Endothelial cell (in vitro differentiated cells): ENCODE measurements around the gene OSBP2. TPM values are rescaled to one million over a fixed set of nuclear protein-coding genes. Genes with fewer than 3 reads are reported as not detected.

ENCODE experiments used
- DNase-seq: peaks from one replicate; pipeline ENCODE4 v3.0.0; 2021; ENCODE audit warnings: low spot score
- H3K27ac Mint-ChIP-seq: one replicate; pipeline ENCODE4 v1.8.0; 2021; ENCODE audit warnings: mixed read lengths, inconsistent platforms; ENCODE audit not compliant: unreplicated experiment
- H3K27me3 Mint-ChIP-seq: one replicate; pipeline ENCODE4 v1.8.0; 2021; ENCODE audit warnings: mild to moderate bottlenecking, moderate library complexity, mixed read lengths, inconsistent platforms; ENCODE audit not compliant: unreplicated experiment
- H3K36me3 Mint-ChIP-seq: one replicate; pipeline ENCODE4 v1.8.0; 2021; ENCODE audit warnings: mild to moderate bottlenecking, low read depth, mixed read lengths, inconsistent platforms; ENCODE audit not compliant: unreplicated experiment
- H3K4me1 Mint-ChIP-seq: one replicate; pipeline ENCODE4 v1.8.0; 2021; ENCODE audit warnings: mild to moderate bottlenecking, mixed read lengths, inconsistent platforms; ENCODE audit not compliant: unreplicated experiment
- H3K4me3 Mint-ChIP-seq: one replicate; pipeline ENCODE4 v1.8.0; 2021; ENCODE audit warnings: mild to moderate bottlenecking, mixed read lengths, inconsistent platforms; ENCODE audit not compliant: unreplicated experiment
- H3K9me3 Mint-ChIP-seq: one replicate; pipeline ENCODE4 v1.8.0; 2021; ENCODE audit warnings: mixed read lengths, inconsistent platforms; ENCODE audit not compliant: unreplicated experiment
- total RNA-seq: library from RNA; stranded (reverse); fragmentation: NEBNext Ultra II Directional; extraction: Animal tissue kit (Norgen Biotek cat#: 25700); gene quantifications from one replicate; pipeline ENCODE4 v1.2.1, GENCODE V29; 2021; ENCODE audit not compliant: unreplicated experiment
- TF ChIP-seq, protein P1 (sequence below): fragments of 200-600 bp; sonication (generic); IDR thresholded peaks from one replicate; pipeline ENCODE4 v1.5.0; 2021; ENCODE audit warnings: antibody characterized with exemption; ENCODE audit not compliant: unreplicated experiment

OSBP2 gene
- total RNA-seq, 1 donor from 2014 or later, result 3.0 TPM

- TF ChIP-seq, protein P1, sequence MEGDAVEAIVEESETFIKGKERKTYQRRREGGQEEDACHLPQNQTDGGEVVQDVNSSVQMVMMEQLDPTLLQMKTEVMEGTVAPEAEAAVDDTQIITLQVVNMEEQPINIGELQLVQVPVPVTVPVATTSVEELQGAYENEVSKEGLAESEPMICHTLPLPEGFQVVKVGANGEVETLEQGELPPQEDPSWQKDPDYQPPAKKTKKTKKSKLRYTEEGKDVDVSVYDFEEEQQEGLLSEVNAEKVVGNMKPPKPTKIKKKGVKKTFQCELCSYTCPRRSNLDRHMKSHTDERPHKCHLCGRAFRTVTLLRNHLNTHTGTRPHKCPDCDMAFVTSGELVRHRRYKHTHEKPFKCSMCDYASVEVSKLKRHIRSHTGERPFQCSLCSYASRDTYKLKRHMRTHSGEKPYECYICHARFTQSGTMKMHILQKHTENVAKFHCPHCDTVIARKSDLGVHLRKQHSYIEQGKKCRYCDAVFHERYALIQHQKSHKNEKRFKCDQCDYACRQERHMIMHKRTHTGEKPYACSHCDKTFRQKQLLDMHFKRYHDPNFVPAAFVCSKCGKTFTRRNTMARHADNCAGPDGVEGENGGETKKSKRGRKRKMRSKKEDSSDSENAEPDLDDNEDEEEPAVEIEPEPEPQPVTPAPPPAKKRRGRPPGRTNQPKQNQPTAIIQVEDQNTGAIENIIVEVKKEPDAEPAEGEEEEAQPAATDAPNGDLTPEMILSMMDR, result no peak
- H3K27me3 Mint-ChIP-seq, result no peaks in the 10 kb centered on the region
- no peak overlapping the region for H3K27ac Mint-ChIP-seq
These were observed 212.3 kb downstream of the OSBP2 start for GRCh38 chr22:30906946-30907345.

DNA sequence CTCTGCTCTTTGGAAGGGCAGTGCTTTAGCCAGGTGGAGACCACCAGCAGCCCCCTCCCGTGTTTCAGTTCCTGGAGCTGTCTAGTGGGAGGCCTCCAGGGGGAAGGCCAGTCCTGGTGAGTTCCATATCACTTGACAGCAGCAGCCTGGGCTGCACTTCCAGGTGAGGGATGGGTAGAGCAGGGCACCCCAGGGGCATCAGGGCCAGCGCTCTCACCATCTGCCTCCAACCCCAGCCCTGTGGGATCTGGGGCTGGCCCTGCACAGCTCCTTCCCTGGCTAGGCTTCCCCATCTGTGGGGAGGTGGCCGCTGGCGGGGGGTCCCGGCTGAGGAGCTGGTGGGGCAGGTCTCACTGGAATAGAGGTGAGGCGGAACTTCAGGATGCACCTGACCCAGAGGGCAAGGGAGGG lies 213.4 kb downstream of the OSBP2 start:
- H3K9me3 Mint-ChIP-seq, result no peaks in the 10 kb centered on the region
- TF ChIP-seq, protein P1, result no peak
- H3K4me1 Mint-ChIP-seq, result no peaks in the 10 kb centered on the region
- H3K4me3 Mint-ChIP-seq, result no peak overlapping the region
- peaks cover 8% of the 10 kb centered on the region for H3K36me3 Mint-ChIP-seq
- DNase-seq, result no peak
- no peaks in the 10 kb centered on the region for H3K27me3 Mint-ChIP-seq
- no peak overlapping the region for H3K27ac Mint-ChIP-seq

More at GRCh38 chr22:30906946-30907345, 212.3 kb downstream of the OSBP2 start:
- no peaks in the 10 kb centered on the region for H3K4me1 Mint-ChIP-seq
- H3K36me3 Mint-ChIP-seq, result peaks cover 14% of the 10 kb centered on the region
- no peaks in the 10 kb centered on the region for H3K9me3 Mint-ChIP-seq
- no peak for DNase-seq
- H3K4me3 Mint-ChIP-seq, result no peak overlapping the region

- Mint-ChIP-seq H3K36me3 (peaks cover 4% of the 10 kb centered on the region), H3K9me3 (no peaks in the 10 kb centered on the region), H3K27ac (no peak overlapping the region), H3K4me1 (no peaks in the 10 kb centered on the region), H3K27me3 (no peaks in the 10 kb centered on the region), H3K4me3 (no peak overlapping the region)
- TF ChIP-seq, protein P1, result no peak
- DNase-seq, result no peak
These were observed 214.6 kb downstream of the OSBP2 start for GRCh38 chr22:30909306-30909705.

DNA sequence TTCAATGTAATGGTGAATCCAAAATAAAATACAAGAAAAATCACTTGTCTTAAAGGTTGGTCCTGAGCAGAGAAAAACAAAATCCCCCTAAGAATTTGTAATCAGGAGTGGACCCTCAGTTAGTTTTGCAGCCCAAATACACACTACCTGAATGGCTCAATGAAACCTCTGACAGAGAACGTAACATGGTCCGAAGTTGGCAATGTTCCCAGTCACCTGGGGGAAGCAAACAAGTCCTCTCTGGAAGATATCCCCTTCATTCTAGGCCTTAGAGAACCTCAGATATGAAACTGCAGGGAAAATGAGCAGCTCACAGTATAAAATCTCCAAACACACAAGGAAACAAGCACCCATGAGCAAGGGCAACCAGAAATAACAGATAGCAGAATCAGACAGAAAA lies 215.7 kb downstream of the OSBP2 start:
- H3K4me1 Mint-ChIP-seq, result no peaks in the 10 kb centered on the region
- H3K27me3 Mint-ChIP-seq, result no peaks in the 10 kb centered on the region
- no peak overlapping the region for H3K27ac Mint-ChIP-seq
- no peaks in the 10 kb centered on the region for H3K9me3 Mint-ChIP-seq
- no peak for DNase-seq
- H3K4me3 Mint-ChIP-seq, result no peak overlapping the region
- TF ChIP-seq, protein P1, result no peak
- H3K36me3 Mint-ChIP-seq, result peaks cover 4% of the 10 kb centered on the region

DNA sequence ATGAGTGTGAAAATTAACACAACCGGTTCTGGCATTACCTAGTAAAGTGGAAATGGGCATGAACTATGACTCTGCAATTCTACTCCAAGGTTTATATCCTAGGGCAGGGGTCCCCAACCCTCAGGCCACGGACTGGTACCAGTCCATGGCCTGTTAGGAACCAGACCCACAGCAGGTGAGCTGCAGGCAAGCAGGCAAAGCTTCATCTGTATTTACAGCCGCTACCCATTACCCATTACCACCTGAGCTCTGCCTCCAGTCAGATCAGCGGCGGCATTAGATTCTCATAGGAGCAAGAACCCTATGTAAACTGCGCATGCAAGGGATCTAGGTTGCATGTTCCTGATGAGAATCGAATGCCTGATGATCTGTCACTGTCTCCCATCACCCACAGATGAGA lies 224.1 kb downstream of the OSBP2 start:
- TF ChIP-seq, protein P1, result no peak
- Mint-ChIP-seq H3K27ac (no peak overlapping the region), H3K27me3 (peaks cover 3% of the 10 kb centered on the region), H3K36me3 (peaks cover 9% of the 10 kb centered on the region), H3K9me3 (no peaks in the 10 kb centered on the region), H3K4me1 (peaks cover 15% of the 10 kb centered on the region), H3K4me3 (no peak overlapping the region)
- no peak for DNase-seq
